Muscle of back (tissue), 11 donors: ENCODE data around the gene GUK1. TPM values are rescaled to one million over a fixed set of nuclear protein-coding genes. Genes with fewer than 3 reads are reported as not detected.
"Not testable (repeated sequence)": the region's sequence is repeated elsewhere in the genome, so short reads cannot be mapped to it uniquely, and the experiment has no call there.

Source experiments
- DNase-seq, 3 donors: peaks; one replicate each; pipeline versions ENCODE4 v3.0.0 to v3.0.0-alpha.2; 2013
- polyA plus RNA-seq, 10 donors: library from polyadenylated mRNA; unstranded; fragments of 120-200 nt; gene quantifications; one replicate each; pipeline ENCODE4 v1.2.1, GENCODE V29; 2013; ENCODE audit not compliant: insufficient read length in 10 of 10

The GUK1 gene
- polyA plus RNA-seq, 10 donors = 96.6 to 185 (median 139) TPM

GRCh38 chr1:228101994-228102790 lies 37.9 kb upstream of the GUK1 start:
- peak in 1 of 3 donors; percentile 51 for DNase-seq

DNA sequence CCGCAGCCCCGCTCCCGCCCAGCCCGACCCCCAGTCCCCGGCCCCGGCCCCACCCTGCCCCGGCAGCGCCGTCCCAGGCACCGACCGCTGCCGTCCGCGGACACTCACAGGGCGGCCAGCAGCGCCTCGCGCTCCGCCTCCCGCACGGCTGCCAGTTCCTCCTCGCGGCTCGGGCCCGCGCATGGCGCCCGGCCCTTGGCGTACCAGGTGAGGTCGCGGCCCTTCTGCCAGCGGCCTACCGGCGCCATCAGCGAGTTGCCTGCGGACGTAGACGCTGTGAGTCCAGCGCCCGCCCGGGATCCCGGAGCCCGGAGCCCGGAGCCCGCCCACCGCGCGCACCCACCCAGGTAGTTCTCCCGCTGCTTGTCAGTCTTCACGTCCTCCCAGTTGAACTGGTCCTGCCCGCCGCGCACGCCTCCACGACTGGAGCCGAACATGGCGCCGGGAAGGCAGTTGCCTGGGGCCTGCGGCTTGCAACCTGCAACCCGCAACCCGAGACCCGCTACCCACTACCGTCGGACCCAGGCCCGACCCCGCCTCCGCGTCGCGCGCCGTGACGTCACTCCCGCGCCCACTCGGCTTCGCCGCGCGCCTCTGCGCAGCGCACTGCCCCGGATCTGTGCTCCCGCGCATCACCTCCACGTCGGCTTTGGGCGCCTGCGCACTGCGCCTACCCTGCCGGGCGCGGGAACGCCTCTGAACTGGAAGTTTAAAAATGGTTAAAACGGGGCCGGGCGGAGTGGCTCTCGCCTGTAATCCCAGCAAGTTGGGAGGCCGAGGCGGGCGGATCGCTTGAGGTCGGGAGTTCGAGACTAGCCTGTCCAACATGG lies 37.1 kb upstream of the GUK1 start, which contains the start of gene C1orf35:
Gene C1orf35 (minus strand): TSS at position 535 of the 830 bp plus-strand sequence. CDS start 98 bp downstream, at position 437.
- DNase-seq = peak; percentile 91 to 98 (median 96)

DNA sequence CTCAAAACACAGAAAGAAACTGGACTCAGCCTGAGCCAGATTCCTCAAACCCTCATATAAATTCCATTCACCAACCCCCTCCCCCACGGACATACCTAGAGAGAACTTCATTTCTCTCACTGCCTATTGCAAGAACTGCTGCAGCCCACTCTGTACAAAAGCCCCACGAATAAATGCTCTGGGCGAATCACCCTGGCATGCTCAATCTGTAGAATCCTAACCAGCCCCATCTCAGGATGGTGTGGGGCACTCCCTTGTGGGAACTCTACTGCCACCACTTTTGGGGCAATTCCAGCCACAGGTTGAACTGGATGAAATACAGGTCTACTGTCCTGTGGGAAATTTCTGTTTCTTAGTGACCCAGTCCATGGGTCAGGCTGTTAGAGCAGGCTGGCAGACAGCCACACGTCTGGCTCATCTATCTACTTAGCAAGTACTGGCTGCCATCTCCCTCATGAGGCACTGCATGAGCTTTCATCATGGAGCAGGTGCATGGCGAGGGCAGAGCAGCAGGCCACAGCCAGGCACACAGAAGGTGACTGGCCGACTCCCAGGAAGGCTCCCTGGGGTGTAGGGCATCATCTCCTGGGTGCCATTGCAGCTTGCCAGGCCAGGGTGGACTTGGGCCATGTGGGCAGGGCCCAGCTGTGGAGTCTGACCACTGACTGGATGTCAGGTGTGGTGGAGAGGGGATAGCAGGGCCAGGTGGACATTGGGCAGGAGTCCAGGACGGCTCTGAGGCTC lies 35.4 kb upstream of the GUK1 start:
- DNase-seq = no peak

DNA sequence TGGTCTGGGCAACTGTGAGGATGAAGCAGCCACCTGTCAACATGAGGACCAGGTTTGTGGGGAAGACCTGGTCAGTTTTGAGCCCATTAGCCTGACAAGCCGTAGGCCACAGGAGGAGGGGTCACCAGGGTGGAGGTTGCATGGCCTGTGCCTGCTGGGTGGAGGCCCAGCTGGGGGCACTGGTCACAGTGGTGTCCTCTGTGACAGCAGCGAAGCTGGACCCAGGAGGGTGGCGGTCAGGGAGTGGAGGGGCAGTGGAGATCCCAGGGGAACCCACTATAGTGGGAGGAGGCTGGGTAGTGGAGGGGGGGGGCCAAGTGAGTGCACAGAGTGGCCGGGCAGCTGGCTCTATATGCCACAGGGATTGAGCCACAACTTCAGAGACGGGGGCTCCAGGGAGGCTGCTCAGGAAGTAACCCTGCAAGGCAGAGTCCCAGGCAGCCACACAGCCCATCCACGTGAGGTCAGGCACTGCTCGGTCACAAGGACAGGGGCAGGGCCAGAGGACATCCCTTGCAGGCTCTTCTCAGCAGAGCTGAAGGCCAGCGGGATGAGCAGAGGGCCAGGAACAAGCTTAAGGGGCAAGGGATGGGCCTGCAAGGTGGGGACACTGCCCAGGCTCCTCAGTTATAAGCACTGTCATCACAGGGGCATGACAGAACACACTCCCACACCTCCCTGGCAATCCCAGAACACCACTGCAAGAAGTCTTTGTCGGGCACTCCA lies 34.6 kb upstream of the GUK1 start:
- no peak for DNase-seq

DNA sequence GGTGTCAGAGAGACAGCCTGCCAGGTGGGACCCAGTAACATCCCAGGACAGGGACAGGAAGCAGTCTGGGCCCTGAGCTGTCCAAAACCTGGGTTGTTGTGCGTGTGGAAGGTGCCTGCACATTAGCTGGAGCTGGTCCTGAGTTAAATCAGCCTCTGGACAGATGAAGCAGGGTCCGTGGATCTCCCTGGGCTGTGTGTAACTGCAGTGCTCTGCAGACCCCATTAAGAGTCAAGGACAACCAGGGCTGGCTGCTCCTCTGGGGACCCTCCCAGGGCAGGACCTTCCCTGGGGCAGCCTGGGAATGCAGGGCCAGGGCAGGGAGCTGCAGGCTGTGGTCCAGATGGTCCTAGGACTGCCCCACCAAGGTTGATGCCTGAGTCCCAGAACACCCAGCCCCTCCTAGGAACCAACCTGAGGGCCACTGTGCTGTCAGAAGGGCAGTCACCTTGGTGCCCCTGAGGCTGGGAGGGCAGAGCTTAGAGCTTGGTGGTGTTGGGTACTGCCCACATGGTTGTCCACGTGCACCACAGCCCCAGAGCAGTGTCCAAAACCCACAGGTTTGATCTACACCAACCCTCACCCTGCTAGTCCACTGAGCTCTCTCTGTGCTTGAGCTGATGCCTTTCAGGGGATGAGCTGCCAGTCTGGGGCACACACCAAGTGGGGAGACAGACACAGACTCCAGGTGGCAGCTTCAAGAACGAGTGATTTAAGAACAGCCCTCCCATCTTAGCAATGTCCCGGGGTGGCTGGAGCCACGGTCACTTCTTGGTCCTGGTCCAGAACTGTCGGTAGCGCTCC lies 33.9 kb upstream of the GUK1 start:
- no peak for DNase-seq

DNA sequence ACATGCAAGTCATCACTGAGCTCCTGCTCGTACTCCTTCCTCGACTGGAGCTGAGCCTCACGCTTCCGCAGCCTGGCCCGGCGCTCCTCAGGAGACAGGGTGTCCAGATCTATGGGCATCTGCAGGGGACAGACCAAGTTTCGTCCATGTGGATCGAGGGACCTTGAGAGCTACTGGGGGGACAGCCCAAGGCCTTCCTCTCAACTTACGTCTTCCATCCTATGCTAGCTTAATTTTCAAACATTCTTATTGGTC lies 33.4 kb upstream of the GUK1 start:
- DNase-seq = no peak

DNA sequence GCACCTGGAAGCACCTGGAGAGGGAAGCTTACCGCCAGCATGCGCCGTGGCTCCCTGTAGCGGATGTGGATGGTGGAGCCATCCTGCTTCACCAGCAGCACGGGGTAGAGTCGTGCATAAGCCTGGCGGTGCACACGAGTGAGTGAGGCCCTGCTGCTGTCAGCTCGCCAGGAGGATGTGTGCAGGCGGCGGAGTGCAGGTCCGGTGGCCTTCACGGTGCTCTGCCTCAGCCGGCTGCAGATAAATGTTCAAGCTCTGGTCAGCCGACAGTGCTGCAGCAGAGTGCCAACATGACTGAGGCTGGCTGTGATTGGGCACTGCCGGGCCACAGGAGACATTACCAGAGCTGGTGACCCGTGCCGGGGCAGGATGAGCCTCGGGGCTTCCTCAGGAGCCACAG lies 32.4 kb upstream of the GUK1 start:
- no peak for DNase-seq

DNA sequence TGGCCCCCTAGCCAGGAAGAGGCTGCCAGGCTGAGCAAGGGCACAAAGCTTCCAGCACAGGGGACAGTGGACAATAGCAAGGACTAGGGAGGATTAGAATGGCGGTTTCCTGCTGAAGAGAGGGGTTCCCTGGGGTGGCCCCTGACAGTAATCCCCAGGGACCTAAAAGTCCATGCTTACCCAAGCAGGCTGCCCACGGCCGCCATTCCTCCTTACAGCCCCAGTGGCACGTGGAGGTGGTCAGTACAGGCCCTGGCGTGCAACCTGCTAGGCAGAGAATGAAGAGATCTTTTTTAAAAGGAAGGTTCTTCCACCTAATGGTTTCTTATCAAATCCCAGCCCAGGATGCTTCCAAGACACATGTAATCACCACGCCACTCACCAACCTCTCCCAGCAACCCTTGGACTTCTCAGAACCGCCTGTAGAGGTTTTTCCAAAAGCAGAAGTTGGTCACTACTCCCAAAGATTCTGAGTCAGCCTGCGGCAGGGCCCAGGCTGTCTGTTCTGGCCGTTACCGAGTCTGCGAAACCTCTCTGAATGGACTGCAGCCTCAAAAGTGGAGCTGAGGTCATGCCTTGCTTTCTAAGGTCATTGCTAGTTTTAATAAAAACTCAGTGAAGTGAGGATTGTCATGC lies 31.9 kb upstream of the GUK1 start:
- no peak for DNase-seq

- no peak for DNase-seq
Measured at GRCh38 chr1:228108742-228109072, 31.4 kb upstream of the GUK1 start.

GRCh38 chr1:228109073-228109961 lies 30.8 kb upstream of the GUK1 start, which contains the start of gene MRPL55:
MRPL55 (minus strand) TSS chr1:228109299; CDS start chr1:228108260, 1,039 bp downstream.
- DNase-seq = peak; percentile 96 to 99 (median 99)

- no peak for DNase-seq
Measured at GRCh38 chr1:228109962-228110488, 30.1 kb upstream of the GUK1 start.

DNA sequence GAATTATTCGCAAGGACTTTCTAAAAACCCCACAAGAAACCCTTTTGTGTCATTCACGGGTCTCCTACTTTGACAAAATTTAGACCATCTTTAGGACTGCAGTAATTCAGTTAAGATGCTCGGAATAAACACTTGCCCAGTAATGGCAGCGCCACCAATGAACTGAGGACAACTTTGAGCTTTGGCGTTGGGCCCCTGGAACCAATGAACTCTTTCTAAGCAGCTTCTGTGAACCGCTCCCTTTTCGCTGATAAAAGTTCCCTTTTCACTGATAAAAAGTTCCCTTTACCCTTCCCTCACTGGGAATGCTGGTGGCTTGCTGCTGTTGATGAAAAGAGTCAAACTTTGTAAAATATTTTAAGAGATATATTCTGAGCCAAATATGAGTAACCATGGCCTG lies 29.5 kb upstream of the GUK1 start:
- no peak for DNase-seq

- not testable (repeated sequence) for DNase-seq
Measured at GRCh38 chr1:228111315-228111714, 28.8 kb upstream of the GUK1 start.

- DNase-seq = no peak
Measured at GRCh38 chr1:228112167-228112566, 27.9 kb upstream of the GUK1 start.

GRCh38 chr1:228112617-228113016 lies 27.5 kb upstream of the GUK1 start:
- no peak for DNase-seq

GRCh38 chr1:228114827-228115226 lies 25.3 kb upstream of the GUK1 start:
- DNase-seq = no peak

GRCh38 chr1:228117335-228117734 lies 22.7 kb upstream of the GUK1 start:
- no peak for DNase-seq

GRCh38 chr1:228118040-228118439 lies 22.0 kb upstream of the GUK1 start:
- no peak for DNase-seq

DNA sequence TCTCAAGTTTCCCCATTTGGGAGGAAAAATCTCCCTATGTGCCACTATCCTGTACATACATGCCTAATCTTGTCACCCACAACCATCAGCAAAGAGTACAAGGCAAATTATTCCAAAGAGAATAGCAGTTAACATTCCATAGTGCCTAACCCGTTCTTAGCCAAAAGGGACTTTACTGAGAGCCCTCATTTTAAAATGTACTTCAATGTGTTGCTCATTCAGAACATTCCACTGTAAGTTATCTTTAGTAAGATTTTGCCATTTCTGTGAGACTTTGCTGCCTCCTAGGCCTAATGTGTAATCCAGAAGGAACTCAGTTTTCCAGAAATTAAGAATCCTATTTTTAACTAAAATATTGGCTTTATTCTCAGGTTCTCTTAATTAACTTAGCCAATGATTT lies 19.7 kb upstream of the GUK1 start:
- no peak for DNase-seq
